DND-41 (cell line): ENCODE data around the gene EDRF1.
"Not testable (repeated sequence)": the region's sequence is repeated elsewhere in the genome, so short reads cannot be mapped to it uniquely, and the experiment has no call there.

Experiments used
- ATAC-seq: fragments of 200-7000 bp; cut with Tn5 transposase; 3 replicates; pipeline ENCODE4 v1.9.1; 2021; ENCODE audit warnings: low read depth; ENCODE audit not compliant: insufficient read depth
- DNase-seq: peaks from one replicate; pipeline ENCODE4 v3.0.0-alpha.2; 2020
- H2AFZ ChIP-seq: 2 replicates; pipeline ENCODE4 v1.6.0; 2012; ENCODE audit warnings: low read depth, low read length
- H3K27ac ChIP-seq: 2 replicates; pipeline ENCODE4 v1.5.1; 2012; ENCODE audit warnings: low read length, inconsistent platforms
- H3K27me3 ChIP-seq: fragments of 200-600 bp; sonication (generic); 2 replicates; pipeline ENCODE4 v1.6.0; 2012; ENCODE audit warnings: low read length, mild to moderate bottlenecking, inconsistent platforms; ENCODE audit not compliant: insufficient read depth, poor library complexity
- H3K36me3 ChIP-seq: 2 replicates; pipeline ENCODE4 v1.5.1; 2012; ENCODE audit warnings: low read length, inconsistent platforms; ENCODE audit not compliant: insufficient read depth
- H3K4me1 ChIP-seq: 2 replicates; pipeline ENCODE4 v1.5.1; 2012; ENCODE audit warnings: mild to moderate bottlenecking, low read length; ENCODE audit not compliant: insufficient read depth
- H3K4me2 ChIP-seq: 2 replicates; pipeline ENCODE4 v1.6.0; 2012; ENCODE audit warnings: mild to moderate bottlenecking, moderate library complexity, low read length, inconsistent platforms; ENCODE audit not compliant: insufficient read depth
- H3K4me3 ChIP-seq, 2 experiments: fragments of 200-600 bp in 1 of 2; shearing (Covaris generic) in 1 of 2; 2 replicates each; pipeline ENCODE4 v1.5.1; 2012 to 2016; ENCODE audit warnings: inconsistent platforms in 2 of 2, low read length in 2 of 2, mild to moderate bottlenecking in 2 of 2, low read depth in 1 of 2, moderate library complexity in 1 of 2
- H3K79me2 ChIP-seq: 2 replicates; pipeline ENCODE4 v1.6.0; 2012; ENCODE audit warnings: low read length, inconsistent platforms; ENCODE audit not compliant: insufficient read depth
- H3K9ac ChIP-seq: 2 replicates; pipeline ENCODE4 v1.6.0; 2012; ENCODE audit warnings: low read depth, mild to moderate bottlenecking, inconsistent platforms, low read length, moderate library complexity
- H3K9me3 ChIP-seq: 2 replicates; pipeline ENCODE4 v1.5.1; 2012; ENCODE audit warnings: low read length, moderate library complexity, mild to moderate bottlenecking, inconsistent platforms; ENCODE audit not compliant: insufficient read depth, severe bottlenecking
- H4K20me1 ChIP-seq: 2 replicates; pipeline ENCODE4 v1.6.0; 2012; ENCODE audit warnings: low read length; ENCODE audit not compliant: insufficient read depth
- CTCF ChIP-seq: IDR thresholded peaks from 2 replicates; pipeline ENCODE4 v1.5.1; 2012; ENCODE audit warnings: borderline replicate concordance, low read length, moderate library complexity, mild to moderate bottlenecking; ENCODE audit not compliant: poor library complexity, severe bottlenecking; ENCODE audit errors: extremely low read depth
- EZH2 ChIP-seq: IDR thresholded peaks from 3 replicates; pipeline ENCODE4 v1.6.1; 2012; ENCODE audit warnings: borderline replicate concordance, low read depth, mild to moderate bottlenecking, moderate library complexity, low read length, inconsistent platforms; ENCODE audit not compliant: severe bottlenecking

The EDRF1 gene

GRCh38 chr10:125709553-125710474 lies 9.7 kb upstream of the EDRF1 start:
- no peaks in the 10 kb centered on the region for H3K79me2 ChIP-seq
- no peaks in the 10 kb centered on the region for H3K36me3 ChIP-seq
- no peaks in the 10 kb centered on the region for H4K20me1 ChIP-seq
- peaks cover 6% of the 10 kb centered on the region for H3K27me3 ChIP-seq
- H3K9ac ChIP-seq = no peak overlapping the region
- H2AFZ ChIP-seq = no peak overlapping the region
- ATAC-seq (no peak), DNase-seq (no peak)
- H3K4me2 ChIP-seq = no peak overlapping the region
- H3K9me3 ChIP-seq = no peaks in the 10 kb centered on the region
- no peak overlapping the region for H3K27ac ChIP-seq
- TF ChIP-seq EZH2 (no peak), CTCF (no peak)
- no peak overlapping the region for H3K4me3 ChIP-seq
- no peaks in the 10 kb centered on the region for H3K4me1 ChIP-seq

- TF ChIP-seq EZH2 (no peak), CTCF (no peak)
- no peaks in the 10 kb centered on the region for H4K20me1 ChIP-seq
- no peaks in the 10 kb centered on the region for H3K79me2 ChIP-seq
- H3K4me1 ChIP-seq = no peaks in the 10 kb centered on the region
- H2AFZ ChIP-seq = no peak overlapping the region
- DNase-seq (no peak), ATAC-seq (no peak)
- H3K36me3 ChIP-seq = no peaks in the 10 kb centered on the region
- no peak overlapping the region for H3K27ac ChIP-seq
- no peak overlapping the region for H3K4me3 ChIP-seq
- H3K27me3 ChIP-seq = peaks cover 6% of the 10 kb centered on the region
- H3K9ac ChIP-seq = no peak overlapping the region
- no peak overlapping the region for H3K4me2 ChIP-seq
- H3K9me3 ChIP-seq = no peaks in the 10 kb centered on the region
Measured at GRCh38 chr10:125711110-125711750, 8.3 kb upstream of the EDRF1 start.

GRCh38 chr10:125714728-125715127 lies 4.8 kb upstream of the EDRF1 start:
- not testable (repeated sequence) for H3K4me2 ChIP-seq, H3K36me3 ChIP-seq, H3K4me3 ChIP-seq, H3K9me3 ChIP-seq, H2AFZ ChIP-seq, H3K9ac ChIP-seq, DNase-seq, H3K27me3 ChIP-seq, H4K20me1 ChIP-seq, H3K79me2 ChIP-seq, H3K27ac ChIP-seq, ATAC-seq
- peaks cover 16% of the 10 kb centered on the region for H3K4me1 ChIP-seq

GRCh38 chr10:125720002-125720382 lies 483 bp downstream of the EDRF1 start:
- peaks cover 37% of the 10 kb centered on the region for H3K4me1 ChIP-seq
- no peak for DNase-seq
- ATAC-seq = no peak
- peak overlapping the region; percentile 73 for H3K4me2 ChIP-seq
- H3K9ac ChIP-seq = peak overlapping the region; percentile 89
- peaks cover 41% of the 10 kb centered on the region for H3K36me3 ChIP-seq
- H3K27ac ChIP-seq = peak overlapping the region; percentile 81
- no peaks in the 10 kb centered on the region for H4K20me1 ChIP-seq
- TF ChIP-seq EZH2 (no peak), CTCF (no peak)
- no peaks in the 10 kb centered on the region for H3K9me3 ChIP-seq
- H3K4me3 ChIP-seq = peak overlapping the region; percentile 65 to 70
- H3K27me3 ChIP-seq = no peaks in the 10 kb centered on the region
- peak overlapping the region; percentile 74 for H2AFZ ChIP-seq
- H3K79me2 ChIP-seq = peaks cover 35% of the 10 kb centered on the region
